ENCODE results near the gene ZNF581.
A peak's percentile ranks its signal among the peaks of the same experiment; 100 is the strongest.

The ZNF581 gene

DNA sequence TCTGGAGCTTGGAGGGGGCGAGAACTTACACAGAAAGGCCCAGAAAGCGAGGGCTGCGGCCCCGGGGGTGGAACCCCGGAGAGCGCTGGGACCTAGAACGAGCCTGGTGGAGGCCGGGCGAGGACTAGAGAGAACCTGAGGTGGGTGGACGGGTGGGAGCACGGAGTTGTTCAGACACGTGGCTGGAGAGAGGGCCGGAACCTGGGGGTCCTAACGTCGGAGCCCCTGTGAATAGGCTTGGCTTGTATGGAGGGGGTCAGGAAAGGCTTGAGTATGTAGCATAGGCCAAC is 383 bp downstream of the ZNF581 start:
- no peaks in the 10 kb centered on the region for H3K4me1 ChIP-seq (ENCODE audit: insufficient read depth, poor library complexity, severe bottlenecking)
- H3K36me3 ChIP-seq (ENCODE audit: low read depth) = peaks cover 17% of the 10 kb centered on the region
- H3K9me3 ChIP-seq (ENCODE audit: severe bottlenecking) = no peaks in the 10 kb centered on the region
- DNase-seq (ENCODE audit: low spot score) = no peak
- no peaks in the 10 kb centered on the region for H3K27me3 ChIP-seq (ENCODE audit: insufficient read depth, poor library complexity, severe bottlenecking)
- TF ChIP-seq, protein P1, sequence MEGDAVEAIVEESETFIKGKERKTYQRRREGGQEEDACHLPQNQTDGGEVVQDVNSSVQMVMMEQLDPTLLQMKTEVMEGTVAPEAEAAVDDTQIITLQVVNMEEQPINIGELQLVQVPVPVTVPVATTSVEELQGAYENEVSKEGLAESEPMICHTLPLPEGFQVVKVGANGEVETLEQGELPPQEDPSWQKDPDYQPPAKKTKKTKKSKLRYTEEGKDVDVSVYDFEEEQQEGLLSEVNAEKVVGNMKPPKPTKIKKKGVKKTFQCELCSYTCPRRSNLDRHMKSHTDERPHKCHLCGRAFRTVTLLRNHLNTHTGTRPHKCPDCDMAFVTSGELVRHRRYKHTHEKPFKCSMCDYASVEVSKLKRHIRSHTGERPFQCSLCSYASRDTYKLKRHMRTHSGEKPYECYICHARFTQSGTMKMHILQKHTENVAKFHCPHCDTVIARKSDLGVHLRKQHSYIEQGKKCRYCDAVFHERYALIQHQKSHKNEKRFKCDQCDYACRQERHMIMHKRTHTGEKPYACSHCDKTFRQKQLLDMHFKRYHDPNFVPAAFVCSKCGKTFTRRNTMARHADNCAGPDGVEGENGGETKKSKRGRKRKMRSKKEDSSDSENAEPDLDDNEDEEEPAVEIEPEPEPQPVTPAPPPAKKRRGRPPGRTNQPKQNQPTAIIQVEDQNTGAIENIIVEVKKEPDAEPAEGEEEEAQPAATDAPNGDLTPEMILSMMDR (IDR thresholded peaks at IDR 0.05; ENCODE audit: poor library complexity, severe bottlenecking) = no peak
- no peak for ATAC-seq (ENCODE audit: low read depth)
- H3K4me3 ChIP-seq (ENCODE audit: severe bottlenecking) = peak overlapping the region; percentile 47
- peak overlapping the region; percentile 89 for H3K27ac ChIP-seq (ENCODE audit: poor library complexity, severe bottlenecking)

DNA sequence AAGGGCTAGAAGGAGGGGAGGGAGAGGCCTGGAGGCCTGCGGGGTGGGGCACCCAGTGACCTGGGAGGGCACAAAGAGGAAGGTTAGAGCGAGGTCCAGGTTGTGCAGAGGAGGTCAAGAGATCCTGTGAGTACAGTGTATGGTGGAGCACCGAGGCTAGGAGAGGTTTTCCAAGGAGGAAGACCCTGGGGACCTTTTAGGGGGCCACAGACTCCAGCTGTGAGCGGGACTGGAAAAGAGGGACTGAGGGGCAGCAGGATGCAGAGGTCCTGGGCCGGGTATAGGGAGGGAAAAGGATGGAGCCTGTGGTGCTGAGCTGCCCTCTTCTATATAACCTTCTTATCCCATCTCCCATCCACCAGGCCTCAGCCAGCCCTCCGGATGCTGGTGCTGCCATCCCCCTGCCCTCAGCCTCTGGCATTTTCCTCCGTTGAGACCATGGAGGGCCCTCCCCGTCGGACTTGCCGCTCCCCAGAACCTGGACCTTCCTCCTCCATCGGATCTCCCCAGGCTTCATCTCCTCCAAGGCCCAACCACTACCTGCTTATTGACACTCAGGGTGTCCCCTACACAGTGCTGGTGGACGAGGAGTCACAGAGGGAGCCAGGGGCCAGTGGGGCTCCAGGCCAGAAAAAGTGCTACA is 863 bp downstream of the ZNF581 start:
- TF ChIP-seq, protein P1 (IDR thresholded peaks at IDR 0.05; ENCODE audit: poor library complexity, severe bottlenecking) = no peak
- Histone ChIP-seq H3K36me3 (ENCODE audit: low read depth) (peaks cover 17% of the 10 kb centered on the region), H3K27me3 (ENCODE audit: insufficient read depth, poor library complexity, severe bottlenecking) (no peaks in the 10 kb centered on the region), H3K4me1 (ENCODE audit: insufficient read depth, poor library complexity, severe bottlenecking) (no peaks in the 10 kb centered on the region), H3K9me3 (ENCODE audit: severe bottlenecking) (no peaks in the 10 kb centered on the region), H3K4me3 (ENCODE audit: severe bottlenecking) (peak overlapping the region; percentile 47), H3K27ac (ENCODE audit: poor library complexity, severe bottlenecking) (peak overlapping the region; percentile 89)
- DNase-seq (ENCODE audit: low spot score) (no peak), ATAC-seq (ENCODE audit: low read depth) (no peak)

DNA sequence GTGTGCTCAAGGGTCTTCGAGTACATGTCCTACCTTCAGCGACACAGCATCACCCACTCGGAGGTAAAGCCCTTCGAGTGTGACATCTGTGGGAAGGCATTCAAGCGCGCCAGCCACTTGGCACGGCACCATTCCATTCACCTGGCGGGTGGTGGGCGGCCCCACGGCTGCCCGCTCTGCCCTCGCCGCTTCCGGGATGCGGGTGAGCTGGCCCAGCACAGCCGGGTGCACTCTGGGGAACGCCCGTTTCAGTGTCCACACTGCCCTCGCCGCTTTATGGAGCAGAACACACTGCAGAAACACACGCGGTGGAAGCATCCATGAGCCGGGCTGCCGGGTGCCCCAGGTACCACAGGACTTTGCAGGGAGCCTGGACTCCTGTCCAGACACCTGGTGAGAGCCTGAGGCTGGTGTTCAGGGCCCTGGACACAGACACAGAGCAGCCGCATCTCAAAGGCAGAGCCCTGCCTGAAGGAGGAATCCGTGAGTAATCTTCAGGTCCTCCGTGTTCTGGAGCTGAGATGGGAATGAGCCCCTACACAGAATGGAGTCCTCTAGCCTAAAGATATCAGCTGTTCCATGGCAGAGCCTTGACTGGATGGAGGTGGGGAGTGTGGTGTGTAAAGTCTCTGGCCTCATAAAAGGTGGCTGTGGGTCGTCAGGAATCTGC is 1.5 kb downstream of the ZNF581 start:
- no peak for ATAC-seq (ENCODE audit: low read depth)
- peak overlapping the region; percentile 89 for H3K27ac ChIP-seq (ENCODE audit: poor library complexity, severe bottlenecking)

DNA sequence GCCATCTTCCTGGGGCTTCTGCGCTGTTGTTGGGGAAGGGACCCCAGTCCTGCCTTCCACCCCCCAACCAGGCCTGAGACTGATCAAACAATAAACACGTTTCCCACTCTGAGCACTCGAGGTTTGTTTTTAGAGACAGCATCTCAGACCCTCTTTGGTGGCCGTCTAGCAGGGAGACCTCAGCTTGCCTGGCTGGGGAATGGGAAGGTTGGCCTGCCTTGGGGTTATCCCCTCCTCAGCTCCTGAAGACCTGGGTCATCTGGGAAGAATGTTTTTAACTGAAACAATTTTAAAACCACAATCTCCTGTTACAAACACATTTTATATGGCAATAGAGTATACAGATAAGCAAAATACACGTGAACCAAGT is 2.0 kb downstream of the ZNF581 start:
- Histone ChIP-seq H3K4me1 (ENCODE audit: insufficient read depth, poor library complexity, severe bottlenecking) (no peaks in the 10 kb centered on the region), H3K9me3 (ENCODE audit: severe bottlenecking) (no peaks in the 10 kb centered on the region), H3K36me3 (ENCODE audit: low read depth) (peaks cover 17% of the 10 kb centered on the region), H3K27me3 (ENCODE audit: insufficient read depth, poor library complexity, severe bottlenecking) (no peaks in the 10 kb centered on the region), H3K27ac (ENCODE audit: poor library complexity, severe bottlenecking) (no peak overlapping the region), H3K4me3 (ENCODE audit: severe bottlenecking) (no peak overlapping the region)
- DNase-seq (ENCODE audit: low spot score) (no peak), ATAC-seq (ENCODE audit: low read depth) (no peak)
- TF ChIP-seq, protein P1 (IDR thresholded peaks at IDR 0.05; ENCODE audit: poor library complexity, severe bottlenecking) = no peak

More for the DNA sequence above, 1.5 kb downstream of the ZNF581 start:
- TF ChIP-seq, protein P1 (IDR thresholded peaks at IDR 0.05; ENCODE audit: poor library complexity, severe bottlenecking) = no peak
- no peaks in the 10 kb centered on the region for H3K9me3 ChIP-seq (ENCODE audit: severe bottlenecking)
- peak overlapping the region; percentile 47 for H3K4me3 ChIP-seq (ENCODE audit: severe bottlenecking)
- DNase-seq (ENCODE audit: low spot score) = no peak
- no peaks in the 10 kb centered on the region for H3K27me3 ChIP-seq (ENCODE audit: insufficient read depth, poor library complexity, severe bottlenecking)
- peaks cover 17% of the 10 kb centered on the region for H3K36me3 ChIP-seq (ENCODE audit: low read depth)
- H3K4me1 ChIP-seq (ENCODE audit: insufficient read depth, poor library complexity, severe bottlenecking) = no peaks in the 10 kb centered on the region
